ENCODE data around the gene NEFH. TPM values are rescaled to one million over a fixed set of nuclear protein-coding genes. Genes with fewer than 3 reads are reported as not detected.

Gene NEFH
- total RNA-seq, 1 donor from 2014 or later = 0.12 TPM

- intact Hi-C loops (cut with micrococcal nuclease) = no loop called here
- DNase-seq = no peak
- ATAC-seq = no peak
Measured at GRCh38 chr22:29461263-29461662, 18.8 kb upstream of the NEFH start.

- DNase-seq = no peak
- intact Hi-C loops (cut with micrococcal nuclease) = no loop called here
- no peak for ATAC-seq
Measured at GRCh38 chr22:29463629-29464028, 16.4 kb upstream of the NEFH start.

DNA sequence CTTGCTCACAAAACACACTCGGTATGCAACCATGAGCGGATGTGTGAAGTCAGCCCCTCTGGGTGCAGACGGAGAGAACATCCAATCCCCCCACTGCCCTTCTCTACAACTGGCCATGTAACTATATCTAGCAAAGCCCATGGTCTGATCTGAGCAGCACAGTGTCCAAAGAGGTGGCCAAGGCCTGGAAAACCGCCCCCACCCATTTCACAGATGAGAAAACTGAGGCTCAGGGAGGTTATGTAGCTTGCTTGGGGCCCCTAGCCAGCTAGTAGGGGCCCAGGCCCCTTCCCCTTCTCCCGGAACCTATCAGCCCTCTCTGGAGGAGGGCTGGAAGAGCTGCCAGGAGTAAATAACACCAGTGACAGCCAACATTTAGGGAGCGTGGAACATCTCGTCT, 15.4 kb upstream of the NEFH start:
- ATAC-seq (no peak), DNase-seq (no peak)
- intact Hi-C loops (cut with micrococcal nuclease) = no loop called here

DNA sequence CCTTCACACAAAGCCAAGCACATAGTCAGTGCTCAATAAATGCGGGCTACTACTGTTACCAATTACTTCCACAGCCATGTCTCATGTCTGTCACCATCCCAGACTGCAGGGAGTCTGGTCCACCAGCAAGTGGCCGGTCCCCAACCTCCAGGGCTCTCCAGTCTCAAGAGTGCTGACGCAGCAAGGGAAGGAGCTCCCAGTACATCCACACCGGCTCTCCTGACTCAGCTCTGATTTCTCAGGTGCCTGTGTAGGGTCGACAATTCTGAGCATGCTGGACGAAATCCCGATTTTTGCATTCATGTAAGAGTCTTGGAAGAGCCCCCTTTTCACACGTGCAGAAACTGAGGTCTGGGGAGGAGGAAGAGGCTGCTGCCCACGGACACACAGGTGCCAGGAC, 10.3 kb upstream of the NEFH start:
- DNase-seq (no peak), ATAC-seq (no peak)
- intact Hi-C loops (cut with micrococcal nuclease) = no loop called here

GRCh38 chr22:29470159-29470855, 9.7 kb upstream of the NEFH start:
- ATAC-seq = peak; percentile 79
- peak; percentile 75 for DNase-seq
- intact Hi-C loops (cut with micrococcal nuclease) = no loop called here

DNA sequence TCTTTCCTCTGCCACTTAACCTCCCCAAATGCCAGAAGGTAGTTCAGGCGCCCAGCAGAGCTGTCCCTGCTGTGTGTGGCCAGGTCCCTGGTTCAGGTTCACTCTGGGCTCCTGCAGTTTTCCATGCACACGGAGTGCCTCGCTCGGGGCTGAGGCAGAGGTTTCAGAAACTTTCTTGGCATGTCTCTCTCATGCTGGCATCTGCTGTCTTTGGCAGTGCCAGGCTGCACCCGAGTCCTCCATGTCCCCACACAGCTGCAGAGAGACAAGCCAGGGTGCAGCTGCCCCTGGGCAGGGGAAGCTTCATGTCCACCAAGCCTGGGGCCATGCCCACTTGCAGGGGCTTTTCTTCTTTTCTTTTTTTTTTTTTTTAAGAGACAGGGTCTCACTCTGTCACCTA, 7.0 kb upstream of the NEFH start:
- no peak for DNase-seq
- intact Hi-C loops (cut with micrococcal nuclease) = no loop called here
- ATAC-seq = no peak

- ATAC-seq = no peak
- intact Hi-C loops (cut with micrococcal nuclease) = no loop called here
- DNase-seq = no peak
Measured at GRCh38 chr22:29475550-29475949, 4.5 kb upstream of the NEFH start.

- DNase-seq (no peak), ATAC-seq (no peak)
- intact Hi-C loops (cut with micrococcal nuclease) = no loop called here
Measured at GRCh38 chr22:29476116-29476515, 3.9 kb upstream of the NEFH start.

GRCh38 chr22:29477723-29478318, 2.2 kb upstream of the NEFH start:
- no peak for DNase-seq
- no peak for ATAC-seq
- intact Hi-C loops (cut with micrococcal nuclease) = no loop called here

GRCh38 chr22:29478326-29479276, 1.4 kb upstream of the NEFH start:
- ATAC-seq (peak; percentile 31), DNase-seq (no peak)

GRCh38 chr22:29480262-29480511, 169 bp downstream of the NEFH start:
- ATAC-seq (no peak), DNase-seq (no peak)
- intact Hi-C loops (cut with micrococcal nuclease) = no loop called here

More at GRCh38 chr22:29478326-29479276, 1.4 kb upstream of the NEFH start:
- intact Hi-C loops (cut with micrococcal nuclease) = no loop called here

GRCh38 chr22:29480512-29481264, 670 bp downstream of the NEFH start:
- intact Hi-C loops (cut with micrococcal nuclease) = no loop called here
- peak; percentile 48 for DNase-seq
- ATAC-seq = peak; percentile 65

DNA sequence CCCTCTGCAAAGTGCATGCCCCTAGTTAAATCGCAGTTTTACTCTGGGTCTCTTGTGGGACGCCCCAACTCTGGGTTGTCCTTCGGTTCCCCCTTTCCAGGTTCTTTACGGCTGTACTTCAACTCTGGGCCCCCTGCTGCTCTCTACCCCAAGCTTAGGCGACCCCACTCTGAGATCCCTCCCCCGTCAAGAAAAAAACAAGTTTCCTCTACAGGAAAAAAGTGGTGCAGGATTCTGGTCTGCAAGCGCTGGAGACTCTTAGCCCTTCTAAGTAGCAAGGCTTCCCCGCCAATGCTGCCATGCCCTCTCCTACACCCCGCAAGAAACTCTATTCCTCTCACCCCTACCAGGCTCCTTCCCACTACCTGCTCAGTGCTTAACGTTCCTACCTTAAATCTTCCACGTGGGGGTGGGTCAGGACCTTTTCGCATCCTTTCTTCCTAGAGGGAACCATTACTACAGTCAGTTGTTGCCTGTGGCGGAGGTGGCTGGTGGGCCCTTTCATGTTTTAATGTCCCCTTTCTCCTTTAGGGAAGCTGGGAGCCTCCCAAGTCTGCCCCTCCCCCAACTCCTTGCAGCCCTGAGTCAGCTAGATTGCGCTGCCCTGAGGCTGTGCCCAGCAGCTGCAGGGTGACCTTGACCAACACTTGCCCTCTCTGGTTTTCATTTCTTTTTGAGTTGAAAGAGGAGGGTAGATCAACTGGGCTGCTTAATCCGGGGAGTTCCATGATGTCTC, 1.4 kb downstream of the NEFH start:
- ATAC-seq (no peak), DNase-seq (no peak)
- intact Hi-C loops (cut with micrococcal nuclease) = no loop called here

- DNase-seq (no peak), ATAC-seq (no peak)
- intact Hi-C loops (cut with micrococcal nuclease) = no loop called here
Measured at GRCh38 chr22:29482253-29482652, 2.2 kb downstream of the NEFH start.

DNA sequence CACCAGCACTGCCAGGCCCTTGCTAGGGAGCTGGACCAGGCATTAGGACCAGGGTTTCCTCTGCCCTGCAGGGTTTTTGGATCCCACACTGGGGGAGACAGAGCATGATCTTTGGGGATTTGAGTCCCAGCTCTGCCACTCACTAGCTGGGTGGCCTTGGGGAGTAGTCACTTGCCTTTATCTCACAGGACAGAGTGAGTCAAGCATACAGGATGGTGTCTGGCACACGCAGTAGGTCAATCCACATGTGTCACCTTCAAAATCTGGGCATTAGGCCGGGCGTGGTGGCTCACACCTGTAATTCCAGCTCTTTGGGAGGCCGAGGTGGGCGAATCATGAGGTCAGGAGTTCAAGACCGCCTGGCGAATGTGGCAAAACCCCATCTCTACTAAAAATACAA, 2.7 kb downstream of the NEFH start:
- intact Hi-C loops (cut with micrococcal nuclease) = no loop called here
- no peak for DNase-seq
- ATAC-seq = no peak

- ATAC-seq = no peak
Measured at GRCh38 chr22:29483254-29483653, 3.2 kb downstream of the NEFH start.

DNA sequence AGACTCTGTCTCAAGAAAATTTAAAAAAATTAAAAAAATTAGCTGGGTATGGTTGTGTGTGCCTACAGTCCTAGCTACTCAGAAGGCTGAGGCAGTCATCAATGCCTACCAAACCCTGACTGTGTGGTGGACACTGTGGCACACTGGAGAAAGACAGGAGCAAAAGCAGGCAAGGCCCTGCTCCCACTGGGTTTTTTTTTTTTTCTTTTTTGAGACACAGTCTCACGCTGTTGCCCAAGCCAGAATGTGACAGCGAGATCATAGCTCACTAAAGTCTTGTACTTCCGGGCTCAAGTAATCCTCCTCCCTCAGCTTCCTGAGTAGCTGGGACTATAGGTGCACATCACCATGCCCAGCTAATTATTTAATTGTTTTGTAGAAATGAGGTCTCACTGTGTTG, 4.6 kb downstream of the NEFH start:
- intact Hi-C loops (cut with micrococcal nuclease) = no loop called here
- no peak for ATAC-seq
- no peak for DNase-seq

More at GRCh38 chr22:29483254-29483653, 3.2 kb downstream of the NEFH start:
- no peak for DNase-seq
- intact Hi-C loops (cut with micrococcal nuclease) = no loop called here

DNA sequence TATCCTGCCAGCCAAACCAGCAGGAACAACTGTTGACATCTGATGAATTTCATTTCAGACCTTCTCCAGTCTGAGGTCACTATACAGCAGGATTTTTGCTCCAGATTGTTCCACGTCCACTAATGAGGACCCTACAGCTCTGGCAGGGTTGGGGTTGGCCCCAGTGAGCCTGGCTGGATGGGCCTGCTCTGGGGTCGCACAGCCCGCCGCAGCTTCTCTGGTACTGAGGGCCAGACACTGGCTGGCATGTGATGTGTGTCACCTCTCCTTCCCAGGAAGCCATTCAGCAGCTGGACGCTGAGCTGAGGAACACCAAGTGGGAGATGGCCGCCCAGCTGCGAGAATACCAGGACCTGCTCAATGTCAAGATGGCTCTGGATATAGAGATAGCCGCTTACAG, 5.4 kb downstream of the NEFH start:
- no peak for ATAC-seq
- DNase-seq = no peak
- intact Hi-C loops (cut with micrococcal nuclease) = no loop called here

DNA sequence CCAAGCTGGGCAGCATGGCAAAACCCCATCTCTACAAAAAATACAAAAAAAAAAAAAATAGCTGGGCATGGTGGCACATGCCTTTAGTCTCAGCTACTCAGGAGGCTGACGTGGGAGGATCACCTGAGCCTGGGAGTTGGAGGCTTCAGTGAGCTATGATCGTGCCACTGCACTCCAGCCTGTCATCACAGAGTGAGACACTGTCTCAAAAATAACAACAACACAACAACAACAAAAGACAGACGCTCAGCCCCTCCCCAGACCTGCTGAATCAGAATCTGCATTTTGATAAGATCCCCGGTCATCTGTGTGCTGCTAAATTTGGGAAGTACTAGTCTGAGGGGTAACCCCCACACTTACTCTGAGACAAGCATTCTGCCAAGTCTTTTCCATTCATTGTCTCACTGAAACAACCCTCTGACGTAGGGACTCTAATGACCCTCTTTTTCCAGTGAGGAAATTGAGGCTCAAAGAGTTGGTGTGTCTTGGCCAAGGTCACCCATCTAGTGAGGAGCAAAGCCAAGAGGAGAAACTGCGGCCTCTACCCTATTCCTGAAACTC, 7.5 kb downstream of the NEFH start:
- ATAC-seq (no peak), DNase-seq (no peak)
- intact Hi-C loops (cut with micrococcal nuclease) = no loop called here
